Activated CD8-positive, alpha-beta memory T cell treated with anti-CD3 and anti-CD28 coated beads, Interleukin-2, amount 50 U/mL, for 24 hours (primary cell): ENCODE measurements around the gene PLEKHG4B.
"Not testable (repeated sequence)": the region's sequence is repeated elsewhere in the genome, so short reads cannot be mapped to it uniquely, and the experiment has no call there.

Source experiments
- DNase-seq: peaks from one replicate; pipeline ENCODE4 v3.0.0-alpha.2; 2020; ENCODE audit errors: extremely low read depth

The PLEKHG4B gene

GRCh38 chr5:94113-94892, 2.3 kb downstream of the PLEKHG4B start:
- DNase-seq: no peak

GRCh38 chr5:95241-95980, 3.4 kb downstream of the PLEKHG4B start:
- no peak for DNase-seq

GRCh38 chr5:96976-97660, 5.2 kb downstream of the PLEKHG4B start:
- no peak for DNase-seq

GRCh38 chr5:99815-100214, 7.8 kb downstream of the PLEKHG4B start:
- no peak for DNase-seq

- DNase-seq: no peak
These were observed 10.6 kb downstream of the PLEKHG4B start for GRCh38 chr5:102411-103043.

GRCh38 chr5:104106-104505, 12.1 kb downstream of the PLEKHG4B start:
- not testable (repeated sequence) for DNase-seq

GRCh38 chr5:104778-105296, 12.9 kb downstream of the PLEKHG4B start:
- DNase-seq: no peak

GRCh38 chr5:105504-106070, 13.6 kb downstream of the PLEKHG4B start:
- no peak for DNase-seq

- DNase-seq: no peak
These were observed 14.6 kb downstream of the PLEKHG4B start for GRCh38 chr5:106587-106986.

- DNase-seq: no peak
These were observed 15.6 kb downstream of the PLEKHG4B start for GRCh38 chr5:107526-107925.

- DNase-seq: no peak
These were observed 17.9 kb downstream of the PLEKHG4B start for GRCh38 chr5:109826-110225.

- no peak for DNase-seq
These were observed 18.4 kb downstream of the PLEKHG4B start for GRCh38 chr5:110270-110888.

GRCh38 chr5:111171-111570, 19.2 kb downstream of the PLEKHG4B start:
- DNase-seq: no peak

GRCh38 chr5:119486-120097, 27.6 kb downstream of the PLEKHG4B start:
- DNase-seq: no peak

GRCh38 chr5:121432-121831, 29.5 kb downstream of the PLEKHG4B start:
- DNase-seq: no peak

- no peak for DNase-seq
These were observed 33.8 kb downstream of the PLEKHG4B start for GRCh38 chr5:125815-126214.

- no peak for DNase-seq
These were observed 34.8 kb downstream of the PLEKHG4B start for GRCh38 chr5:126806-127205.

GRCh38 chr5:127886-128285, 35.9 kb downstream of the PLEKHG4B start:
- DNase-seq: no peak

GRCh38 chr5:128446-128845, 36.5 kb downstream of the PLEKHG4B start:
- no peak for DNase-seq

- no peak for DNase-seq
These were observed 37.2 kb downstream of the PLEKHG4B start for GRCh38 chr5:129148-129547.

- no peak for DNase-seq
These were observed 37.9 kb downstream of the PLEKHG4B start for GRCh38 chr5:129820-130219.
